Large intestine (tissue), 3 donors: ENCODE measurements around the gene ACSBG1. TPM values are rescaled to one million over a fixed set of nuclear protein-coding genes. Genes with fewer than 3 reads are reported as not detected.

Source experiments
- DNase-seq, 2 donors: peaks; one replicate each; pipeline versions ENCODE4 v3.0.0 to v3.0.0-alpha.2; 2013
- H3K27ac ChIP-seq: one replicate; pipeline ENCODE4 v1.5.1; 2013; ENCODE audit warnings: low read length
- H3K27me3 ChIP-seq: 2 replicates; pipeline ENCODE4 v1.6.1; 2013; ENCODE audit warnings: low read length; ENCODE audit not compliant: control insufficient read depth, insufficient read depth
- H3K36me3 ChIP-seq: 2 replicates; pipeline ENCODE4 v1.6.1; 2013; ENCODE audit warnings: low read length; ENCODE audit not compliant: control insufficient read depth, insufficient read depth
- H3K4me1 ChIP-seq: one replicate; pipeline ENCODE4 v1.6.1; 2013; ENCODE audit warnings: low read length; ENCODE audit not compliant: control insufficient read depth, insufficient read depth
- H3K4me3 ChIP-seq: one replicate; pipeline ENCODE4 v1.5.1; 2013; ENCODE audit warnings: low read length
- H3K9me3 ChIP-seq: one replicate; pipeline ENCODE4 v1.6.1; 2013; ENCODE audit warnings: mild to moderate bottlenecking, low read depth, low read length, moderate library complexity; ENCODE audit not compliant: control insufficient read depth
- WGBS: methylation state at CpG from one replicate; pipeline ENCODE4 v1.1.5; 2013; ENCODE audit warnings: low lambda C conversion rate; ENCODE audit not compliant: insufficient coverage; 5-methylcytosine and 5-hydroxymethylcytosine counted together
- polyA plus RNA-seq: library from polyadenylated mRNA; unstranded; fragments of 120-200 nt; gene quantifications from one replicate; pipeline ENCODE4 v1.2.1, GENCODE V29; 2013

ACSBG1 gene
- polyA plus RNA-seq, 1 donor, result 1.1 TPM

DNA sequence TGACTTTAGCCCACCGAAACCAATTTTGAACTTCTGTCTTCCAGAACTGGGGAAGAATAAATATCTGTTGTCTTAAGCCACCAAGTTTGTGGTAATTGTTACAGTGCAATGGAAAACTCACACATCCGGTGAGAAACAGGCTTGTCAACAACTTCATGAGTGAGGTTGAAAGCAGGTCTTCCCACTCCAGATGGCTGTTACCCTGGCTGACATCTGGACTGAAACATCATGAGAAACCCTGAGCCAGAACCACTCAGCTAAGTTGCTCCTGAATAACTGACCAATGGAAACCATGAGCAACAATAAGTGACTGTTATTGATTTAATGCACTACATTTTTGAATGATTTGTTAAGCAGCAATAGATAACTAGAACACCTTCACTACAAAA is 10.3 kb downstream of the ACSBG1 start:
- Histone ChIP-seq H3K27me3 (no peaks in the 10 kb centered on the region), H3K36me3 (no peaks in the 10 kb centered on the region), H3K9me3 (peaks cover 6% of the 10 kb centered on the region), H3K27ac (no peak overlapping the region), H3K4me1 (no peaks in the 10 kb centered on the region), H3K4me3 (no peak overlapping the region)
- WGBS, result no CpG with 5 or more reads among the region's 2 CpGs
- no peak for DNase-seq

DNA sequence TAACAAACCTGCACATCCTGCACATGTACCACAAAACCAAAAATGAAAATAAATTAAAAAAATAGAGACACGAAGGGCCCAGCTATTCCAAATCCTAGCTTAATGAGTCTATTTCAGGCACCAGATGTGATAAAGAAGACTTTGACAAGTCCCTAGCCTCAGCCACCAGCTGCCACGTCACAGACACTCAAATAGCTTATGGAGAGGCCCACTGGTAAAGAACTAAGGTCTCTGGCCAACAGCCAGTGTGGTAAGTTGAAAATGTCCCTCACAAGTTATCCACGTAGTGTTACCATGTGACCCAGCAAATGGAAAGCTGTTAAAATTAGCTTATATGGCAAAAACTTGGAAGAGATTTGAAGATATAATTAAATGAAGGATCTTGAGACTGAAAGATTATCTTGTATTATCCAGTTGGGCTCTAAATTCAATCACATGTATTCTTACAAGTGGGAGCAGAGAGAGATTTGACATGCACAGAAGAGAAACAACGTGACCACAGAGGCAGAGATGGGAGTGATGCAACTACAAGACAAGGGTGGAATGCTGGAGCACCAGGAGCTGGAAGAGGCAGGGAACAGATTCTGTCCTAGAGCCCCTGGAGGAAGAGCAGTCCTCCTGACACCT is 10.9 kb downstream of the ACSBG1 start:
- H3K27ac ChIP-seq, result no peak overlapping the region
- peaks cover 6% of the 10 kb centered on the region for H3K9me3 ChIP-seq
- DNase-seq, result no peak
- H3K4me3 ChIP-seq, result no peak overlapping the region
- no peaks in the 10 kb centered on the region for H3K36me3 ChIP-seq
- no peaks in the 10 kb centered on the region for H3K4me1 ChIP-seq
- WGBS, result no CpG with 5 or more reads among the region's 4 CpGs
- no peaks in the 10 kb centered on the region for H3K27me3 ChIP-seq

DNA sequence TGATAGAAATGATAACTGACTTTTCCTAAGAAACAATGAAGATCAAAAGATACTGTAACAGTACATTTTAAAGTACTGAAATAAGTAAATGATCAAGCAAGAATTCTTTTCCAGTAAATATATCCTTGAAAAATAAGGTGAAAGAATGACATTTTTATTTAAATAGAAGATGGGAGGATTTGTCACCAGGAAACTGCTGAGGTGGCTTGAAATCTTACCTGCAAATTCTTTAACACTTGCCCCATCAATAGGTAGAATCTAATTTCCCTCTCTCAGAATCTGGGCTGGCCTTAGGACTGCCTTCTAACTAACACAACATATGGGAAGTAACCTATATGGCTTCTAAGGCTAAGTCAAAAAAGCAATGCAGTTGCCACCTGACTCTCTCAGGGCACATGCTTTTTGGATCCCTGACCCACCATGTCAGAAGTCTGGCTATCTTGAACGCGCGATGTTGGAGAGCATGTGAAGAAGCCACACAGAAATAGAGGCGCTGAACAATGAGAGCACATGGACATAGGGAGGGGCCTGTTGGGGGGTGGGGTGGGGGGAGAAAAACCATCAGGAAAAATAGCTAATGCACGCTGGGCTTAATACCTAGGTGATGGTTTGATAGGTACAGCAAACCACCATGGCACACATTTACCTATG is 11.5 kb downstream of the ACSBG1 start:
- Histone ChIP-seq H3K27ac (no peak overlapping the region), H3K36me3 (no peaks in the 10 kb centered on the region)
- WGBS, result no CpG with 5 or more reads among the region's 5 CpGs

DNA sequence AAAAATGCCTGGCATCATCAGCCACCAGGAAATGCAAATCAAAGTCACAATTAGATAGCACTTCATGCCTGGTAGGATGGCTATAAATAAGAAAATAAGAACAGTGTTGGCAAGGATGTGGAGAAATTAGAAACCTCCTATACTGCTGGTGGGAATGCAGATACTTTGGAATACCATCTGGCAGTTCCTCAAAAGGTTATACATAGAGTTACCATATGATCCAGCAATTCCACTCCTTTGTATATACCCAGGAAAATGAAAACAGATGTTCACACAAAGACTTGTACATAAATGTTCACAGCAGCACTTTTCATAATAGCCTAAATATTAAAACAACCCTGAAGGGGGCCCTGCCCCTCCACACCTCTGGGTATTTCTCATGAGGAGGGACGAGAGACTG is 13.7 kb downstream of the ACSBG1 start:
- Histone ChIP-seq H3K36me3 (no peaks in the 10 kb centered on the region), H3K4me1 (no peaks in the 10 kb centered on the region), H3K27me3 (no peaks in the 10 kb centered on the region), H3K27ac (no peak overlapping the region), H3K9me3 (peaks cover 5% of the 10 kb centered on the region), H3K4me3 (no peak overlapping the region)
- WGBS, result no CpG with 5 or more reads among the region's 1 CpG
- DNase-seq, result no peak

More for the DNA sequence above, 11.5 kb downstream of the ACSBG1 start:
- Histone ChIP-seq H3K27me3 (no peaks in the 10 kb centered on the region), H3K4me3 (no peak overlapping the region), H3K4me1 (no peaks in the 10 kb centered on the region), H3K9me3 (peaks cover 6% of the 10 kb centered on the region)
- DNase-seq, result no peak

DNA sequence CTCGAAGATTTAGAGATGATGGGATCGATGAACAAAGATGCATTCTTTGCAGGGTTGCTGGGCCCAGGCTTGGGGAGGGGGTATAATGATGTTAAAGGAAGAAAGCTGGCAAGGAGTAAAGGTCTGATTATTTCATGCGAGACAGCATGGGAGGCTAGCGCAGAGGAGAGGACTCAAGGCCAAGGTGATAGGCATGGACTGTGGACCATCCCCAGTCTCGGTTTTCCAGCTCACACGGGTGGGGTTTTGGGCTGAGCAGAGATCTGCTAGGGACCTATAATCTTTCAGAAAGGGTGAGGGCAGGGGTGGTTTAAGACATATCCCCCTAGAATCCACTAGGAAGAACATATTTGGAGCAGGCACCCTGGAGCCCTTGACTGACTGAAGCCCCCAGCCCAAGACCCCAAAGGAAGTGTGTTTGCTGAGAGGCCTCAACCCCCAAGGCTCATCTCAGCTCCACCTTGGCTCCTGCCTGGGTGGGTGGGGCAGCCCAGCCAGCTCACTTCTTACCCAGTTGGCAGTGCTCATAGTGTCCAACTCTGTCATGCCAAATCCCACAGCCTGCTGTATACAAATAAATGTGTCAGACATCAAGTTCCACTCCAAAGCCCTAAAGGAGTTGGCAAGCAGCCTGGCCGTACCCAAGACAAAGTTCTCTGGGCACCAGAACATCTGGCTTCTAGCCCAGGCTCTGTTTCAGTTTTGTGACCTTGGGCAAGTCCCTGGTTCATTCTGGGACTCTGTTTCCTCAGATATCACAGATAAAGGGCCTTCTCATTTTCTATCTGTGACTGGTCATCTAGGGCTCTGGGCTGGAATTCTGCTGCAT is 17.9 kb downstream of the ACSBG1 start:
- no peaks in the 10 kb centered on the region for H3K36me3 ChIP-seq
- H3K9me3 ChIP-seq, result no peaks in the 10 kb centered on the region
- WGBS, result 46% methylated on average over 2 of the region's 7 CpGs
- peaks cover 12% of the 10 kb centered on the region for H3K4me1 ChIP-seq
- DNase-seq, result no peak
- H3K27me3 ChIP-seq, result no peaks in the 10 kb centered on the region
- H3K4me3 ChIP-seq, result no peak overlapping the region
- no peak overlapping the region for H3K27ac ChIP-seq

DNA sequence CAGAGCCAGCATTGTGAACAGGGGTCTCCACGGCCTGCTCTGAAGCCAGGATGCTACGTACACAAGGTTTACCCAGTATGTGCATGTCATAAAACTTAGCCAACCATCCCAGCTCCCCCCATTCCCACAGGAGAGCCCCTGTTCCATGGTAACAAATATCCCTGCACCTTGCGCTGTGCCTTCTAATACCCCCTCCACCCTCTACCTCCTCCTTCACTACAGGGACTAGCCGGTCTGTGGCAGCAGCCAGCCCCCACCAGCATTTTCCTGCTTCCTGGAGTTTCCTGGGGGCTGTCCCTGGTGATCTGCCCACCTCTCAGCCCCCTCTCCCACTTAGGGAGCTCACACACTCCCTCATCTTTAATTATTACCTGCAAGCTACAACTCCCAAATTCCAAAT is 20.4 kb downstream of the ACSBG1 start:
- Histone ChIP-seq H3K27ac (no peak overlapping the region), H3K4me1 (peaks cover 12% of the 10 kb centered on the region), H3K9me3 (no peaks in the 10 kb centered on the region), H3K4me3 (no peak overlapping the region), H3K36me3 (no peaks in the 10 kb centered on the region), H3K27me3 (no peaks in the 10 kb centered on the region)
- no peak for DNase-seq
- WGBS, result no CpG with 5 or more reads among the region's 4 CpGs

DNA sequence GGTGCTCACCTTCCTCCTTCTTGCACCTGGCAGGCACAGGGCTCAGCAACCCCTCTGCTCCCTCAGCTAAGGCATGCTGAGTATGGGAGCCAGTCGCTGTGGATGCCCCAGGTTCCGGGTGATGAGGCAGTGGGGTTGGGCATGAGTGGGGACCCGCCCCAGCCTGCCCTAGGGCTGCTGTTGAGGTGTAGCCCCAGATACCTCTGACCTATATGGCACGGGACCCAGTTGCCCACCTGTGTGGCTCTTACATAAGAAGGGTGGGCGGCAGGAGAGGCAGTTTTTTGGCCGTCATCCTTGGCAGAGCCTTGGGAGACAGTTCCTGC is 21.0 kb downstream of the ACSBG1 start:
- H3K4me1 ChIP-seq, result peaks cover 12% of the 10 kb centered on the region
- no peak for DNase-seq
- H3K36me3 ChIP-seq, result no peaks in the 10 kb centered on the region
- H3K9me3 ChIP-seq, result no peaks in the 10 kb centered on the region
- H3K4me3 ChIP-seq, result no peak overlapping the region
- no peak overlapping the region for H3K27ac ChIP-seq
- H3K27me3 ChIP-seq, result no peaks in the 10 kb centered on the region
- no CpG with 5 or more reads among the region's 6 CpGs for WGBS

DNA sequence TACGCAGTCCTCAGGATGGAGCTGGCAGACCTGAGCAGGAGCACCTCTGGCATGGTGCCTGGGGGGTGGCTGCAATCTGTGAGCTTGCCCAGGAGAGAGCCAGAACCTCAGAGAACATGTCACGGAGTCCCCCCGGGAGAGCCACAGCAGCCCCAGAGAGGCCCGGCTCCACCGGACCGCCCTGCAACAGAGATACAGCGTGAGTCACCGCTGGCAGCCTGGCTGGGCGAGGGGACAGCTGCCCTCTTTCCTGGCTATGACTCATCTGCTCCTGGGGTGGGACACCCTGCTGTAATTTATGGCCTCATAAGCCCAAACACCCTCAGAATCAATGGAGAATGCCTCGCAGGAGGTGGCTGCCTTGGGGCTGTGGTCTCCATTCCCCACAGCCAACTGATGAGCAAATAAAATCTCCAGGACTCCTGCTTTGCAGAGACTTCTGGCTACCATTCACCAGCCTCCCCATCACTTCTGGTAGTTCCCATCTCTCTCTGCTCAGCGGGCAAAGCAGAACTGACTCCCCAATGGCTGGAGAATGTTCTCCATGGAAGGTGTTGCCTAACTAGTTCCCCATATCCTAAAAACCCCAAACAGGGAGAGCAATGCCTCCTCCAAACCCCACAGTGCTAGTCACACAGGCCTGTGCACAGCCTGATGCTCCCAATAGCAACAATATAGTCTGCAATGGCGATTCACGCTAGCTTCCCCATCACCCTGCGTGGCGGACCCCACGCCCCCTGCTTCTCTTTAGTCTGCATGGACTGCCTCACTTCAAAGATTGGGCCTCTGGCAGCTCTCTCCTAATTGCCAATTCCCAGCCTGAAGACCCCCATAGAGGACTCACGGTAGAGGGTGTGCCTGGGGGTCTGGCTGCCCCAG is 21.6 kb downstream of the ACSBG1 start:
- WGBS, result no CpG with 5 or more reads among the region's 17 CpGs
- Histone ChIP-seq H3K4me3 (no peak overlapping the region), H3K9me3 (no peaks in the 10 kb centered on the region), H3K27ac (no peak overlapping the region), H3K36me3 (no peaks in the 10 kb centered on the region), H3K27me3 (no peaks in the 10 kb centered on the region), H3K4me1 (peaks cover 12% of the 10 kb centered on the region)
- DNase-seq, result peak; percentile 77 to 88

DNA sequence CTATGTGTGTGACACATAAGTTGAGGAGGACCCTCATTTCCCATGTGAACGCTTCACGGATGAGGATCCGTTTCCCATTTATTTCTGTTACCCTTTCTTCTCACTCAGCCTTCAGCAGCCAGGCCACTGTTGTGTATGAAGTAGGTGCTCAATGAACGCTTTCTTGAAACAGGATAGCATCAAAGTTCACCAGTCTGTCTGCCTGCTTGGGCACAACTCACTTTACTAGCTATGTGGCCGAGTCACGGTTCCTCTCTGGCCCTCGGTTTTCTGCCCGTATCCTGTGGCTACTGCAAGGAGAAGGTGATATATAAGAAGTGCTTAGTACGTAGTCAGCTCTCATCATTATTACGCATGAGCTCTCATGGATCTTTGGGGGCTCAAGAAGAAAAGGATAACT is 22.4 kb downstream of the ACSBG1 start:
- Histone ChIP-seq H3K27ac (no peak overlapping the region), H3K9me3 (no peaks in the 10 kb centered on the region), H3K4me1 (peaks cover 12% of the 10 kb centered on the region), H3K4me3 (no peak overlapping the region), H3K36me3 (no peaks in the 10 kb centered on the region), H3K27me3 (no peaks in the 10 kb centered on the region)
- no peak for DNase-seq
- WGBS, result no CpG with 5 or more reads among the region's 10 CpGs
